ENCODE measurements around the gene HMG20A. TPM values are rescaled to one million over a fixed set of nuclear protein-coding genes. Genes with fewer than 3 reads are reported as not detected.
A peak's percentile ranks its signal among the peaks of the same experiment; 100 is the strongest.

Gene HMG20A
- total and polyA plus RNA-seq, 2 of the 13 experiments (the other 11 are each of a cell fraction or from before 2014, with no cell fraction given): 28.0 to 35.2 TPM

DNA sequence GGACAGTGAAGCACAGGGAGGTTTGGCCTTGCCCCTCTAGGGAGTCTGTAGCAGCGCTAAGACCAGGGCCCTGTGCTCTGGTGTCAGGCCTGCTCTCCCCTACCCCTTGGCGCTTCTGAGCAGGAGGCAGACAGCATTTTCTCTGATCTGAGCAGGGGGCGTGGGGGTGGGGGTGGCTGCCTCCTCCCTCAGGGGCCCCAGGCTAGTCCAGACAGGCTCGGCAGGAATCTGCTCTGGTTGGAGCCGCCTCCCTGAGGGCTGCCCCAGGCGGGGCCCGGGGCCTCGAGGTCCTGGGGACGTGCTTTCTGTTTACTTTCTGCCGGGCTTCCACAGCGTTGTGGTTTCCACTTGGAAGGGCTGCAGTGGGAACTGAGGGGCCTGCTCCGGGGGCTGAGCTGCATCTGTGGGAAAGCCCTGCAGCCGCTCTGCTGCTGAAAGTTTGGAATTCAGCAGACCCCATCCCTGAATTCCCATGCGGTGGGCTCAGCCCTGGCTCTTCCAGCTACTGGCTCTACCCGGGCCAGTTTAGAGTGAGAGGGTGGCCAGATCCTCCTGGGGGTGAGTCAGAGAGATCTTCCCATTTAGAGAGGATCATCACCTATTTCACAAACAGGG, 106.6 kb downstream of the HMG20A start (continued):
- TF ChIP-seq HNF4A (CRISPR knock-in tag; IDR thresholded peaks at IDR 0.05) (peak; percentile 24), TAF1 (CRISPR knock-in tag; IDR thresholded peaks at IDR 0.05) (peak; percentile 63), CBX5 (CRISPR knock-in tag; IDR thresholded peaks at IDR 0.05; ENCODE audit: borderline replicate concordance) (no peak), NCOR1 (IDR thresholded peaks at IDR 0.05; ENCODE audit: borderline replicate concordance, low read length) (no peak)
- TF ChIP-seq, protein P1, sequence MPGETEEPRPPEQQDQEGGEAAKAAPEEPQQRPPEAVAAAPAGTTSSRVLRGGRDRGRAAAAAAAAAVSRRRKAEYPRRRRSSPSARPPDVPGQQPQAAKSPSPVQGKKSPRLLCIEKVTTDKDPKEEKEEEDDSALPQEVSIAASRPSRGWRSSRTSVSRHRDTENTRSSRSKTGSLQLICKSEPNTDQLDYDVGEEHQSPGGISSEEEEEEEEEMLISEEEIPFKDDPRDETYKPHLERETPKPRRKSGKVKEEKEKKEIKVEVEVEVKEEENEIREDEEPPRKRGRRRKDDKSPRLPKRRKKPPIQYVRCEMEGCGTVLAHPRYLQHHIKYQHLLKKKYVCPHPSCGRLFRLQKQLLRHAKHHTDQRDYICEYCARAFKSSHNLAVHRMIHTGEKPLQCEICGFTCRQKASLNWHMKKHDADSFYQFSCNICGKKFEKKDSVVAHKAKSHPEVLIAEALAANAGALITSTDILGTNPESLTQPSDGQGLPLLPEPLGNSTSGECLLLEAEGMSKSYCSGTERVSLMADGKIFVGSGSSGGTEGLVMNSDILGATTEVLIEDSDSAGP (CRISPR knock-in tag; IDR thresholded peaks at IDR 0.05; ENCODE audit: borderline replicate concordance): no peak; the same call in 1 of the 2 replicates
- TF ChIP-seq, protein P2, sequence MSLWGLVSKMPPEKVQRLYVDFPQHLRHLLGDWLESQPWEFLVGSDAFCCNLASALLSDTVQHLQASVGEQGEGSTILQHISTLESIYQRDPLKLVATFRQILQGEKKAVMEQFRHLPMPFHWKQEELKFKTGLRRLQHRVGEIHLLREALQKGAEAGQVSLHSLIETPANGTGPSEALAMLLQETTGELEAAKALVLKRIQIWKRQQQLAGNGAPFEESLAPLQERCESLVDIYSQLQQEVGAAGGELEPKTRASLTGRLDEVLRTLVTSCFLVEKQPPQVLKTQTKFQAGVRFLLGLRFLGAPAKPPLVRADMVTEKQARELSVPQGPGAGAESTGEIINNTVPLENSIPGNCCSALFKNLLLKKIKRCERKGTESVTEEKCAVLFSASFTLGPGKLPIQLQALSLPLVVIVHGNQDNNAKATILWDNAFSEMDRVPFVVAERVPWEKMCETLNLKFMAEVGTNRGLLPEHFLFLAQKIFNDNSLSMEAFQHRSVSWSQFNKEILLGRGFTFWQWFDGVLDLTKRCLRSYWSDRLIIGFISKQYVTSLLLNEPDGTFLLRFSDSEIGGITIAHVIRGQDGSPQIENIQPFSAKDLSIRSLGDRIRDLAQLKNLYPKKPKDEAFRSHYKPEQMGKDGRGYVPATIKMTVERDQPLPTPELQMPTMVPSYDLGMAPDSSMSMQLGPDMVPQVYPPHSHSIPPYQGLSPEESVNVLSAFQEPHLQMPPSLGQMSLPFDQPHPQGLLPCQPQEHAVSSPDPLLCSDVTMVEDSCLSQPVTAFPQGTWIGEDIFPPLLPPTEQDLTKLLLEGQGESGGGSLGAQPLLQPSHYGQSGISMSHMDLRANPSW (CRISPR knock-in tag; IDR thresholded peaks at IDR 0.05; ENCODE audit: borderline replicate concordance): no peak

DNA sequence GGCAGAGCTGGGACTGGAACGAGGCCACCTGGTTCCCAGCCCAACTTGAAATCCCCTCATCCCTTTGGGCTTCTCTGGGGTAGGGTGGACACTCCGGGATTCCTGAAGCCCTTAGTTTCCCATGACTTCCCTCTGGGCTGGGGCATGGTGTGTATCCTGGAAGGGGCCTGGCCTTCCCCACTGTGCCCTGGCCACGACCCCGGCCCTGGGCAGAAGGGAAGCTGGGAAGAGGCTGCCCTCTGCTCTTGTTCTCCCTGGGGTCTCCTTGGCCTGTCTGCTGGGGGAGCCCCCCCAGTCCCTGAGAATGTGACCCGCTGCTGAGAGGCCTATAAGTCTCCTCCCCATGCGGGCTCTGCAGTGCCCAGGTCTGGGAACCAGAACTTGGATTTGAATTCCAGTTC, 107.1 kb downstream of the HMG20A start:
- Histone ChIP-seq H3K79me2 (ENCODE audit: insufficient read depth, low read length) (no peaks in the 10 kb centered on the region), H3K4me1 (ENCODE audit: insufficient read depth, low read length) (peaks cover 61% of the 10 kb centered on the region), H3K27me3 (ENCODE audit: control insufficient read depth in 1 of 2, insufficient read depth in 2 of 2, low read length in 2 of 2) (no peaks in the 10 kb centered on the region), H2AFZ (ENCODE audit: low read length) (no peak overlapping the region), H3K9ac (ENCODE audit: insufficient read depth, low read depth, low read length) (peak overlapping the region; percentile 44), H3K27ac (ENCODE audit: extremely low read length, insufficient read depth, low read length) (peak overlapping the region; percentile 46), H3K4me3 (replicated peaks in 1 of 3; ENCODE audit: insufficient read depth in 1 of 3, low read depth in 2 of 3, low read length in 3 of 3) (peak overlapping the region; percentile 35 to 57 (median 42); a peak in 5 of 6 replicates), H3K36me3 (replicated peaks in 1 of 2; ENCODE audit: control insufficient read depth in 1 of 2, insufficient read depth in 2 of 2, low read length in 2 of 2) (no peaks in the 10 kb centered on the region), H4K20me1 (ENCODE audit: insufficient read depth, low read length) (no peaks in the 10 kb centered on the region), H3K4me2 (ENCODE audit: low read depth, low read length) (peak overlapping the region; percentile 84), H3K9me3 (ENCODE audit: low read length) (no peaks in the 10 kb centered on the region)
- ChIA-PET POLR2A (interaction anchor here (1.0 to 3.8 kb wide), 3 partner anchors 9 to 20 kb away, joined by 4 to 19 read pairs (median 11); no protein-coding TSS in a partner anchor), CTCF (ENCODE audit: low intra/inter-chr PET ratio, low total read pairs) (no interaction called here)
- FAIRE-seq (no peak), DNase-seq (ENCODE audit: low spot score) (no peak), ATAC-seq (peak; percentile 24)
- in situ Hi-C loops (cut with HindIII; ENCODE audit: extremely low pct_ligation_motif_present, low pct_unique_long_range_greater_than_20kb): no loop called here
- BruUV-seq (replicated peaks): no TSS peak
- intact Hi-C loops (cut with micrococcal nuclease; ENCODE audit: unreplicated experiment): no loop called here
- WGBS (ENCODE audit: low lambda C conversion rate): 47% methylated on average over 3 of the region's 6 CpGs
- no peak for TF ChIP-seq ZFY (CRISPR knock-in tag; IDR thresholded peaks at IDR 0.05)
- no peak for TF ChIP-seq HNRNPUL1 (IDR thresholded peaks at IDR 0.05; ENCODE audit: low read depth, low read length)
- no peak for TF ChIP-seq RBM22 (optimal IDR thresholded peaks at IDR 0.05; ENCODE audit: low read length)
- no peak for TF ChIP-seq ZBTB1 (CRISPR knock-in tag; IDR thresholded peaks at IDR 0.05; ENCODE audit: borderline replicate concordance)
- no peak for TF ChIP-seq NKX3-1 (CRISPR knock-in tag; IDR thresholded peaks at IDR 0.05)
- TF ChIP-seq YEATS4 (CRISPR knock-in tag; IDR thresholded peaks at IDR 0.05; ENCODE audit: borderline replicate concordance): 0 out of 2 replicates have a peak, but pooled peaks have one; percentile 45
- TF ChIP-seq, protein P3, sequence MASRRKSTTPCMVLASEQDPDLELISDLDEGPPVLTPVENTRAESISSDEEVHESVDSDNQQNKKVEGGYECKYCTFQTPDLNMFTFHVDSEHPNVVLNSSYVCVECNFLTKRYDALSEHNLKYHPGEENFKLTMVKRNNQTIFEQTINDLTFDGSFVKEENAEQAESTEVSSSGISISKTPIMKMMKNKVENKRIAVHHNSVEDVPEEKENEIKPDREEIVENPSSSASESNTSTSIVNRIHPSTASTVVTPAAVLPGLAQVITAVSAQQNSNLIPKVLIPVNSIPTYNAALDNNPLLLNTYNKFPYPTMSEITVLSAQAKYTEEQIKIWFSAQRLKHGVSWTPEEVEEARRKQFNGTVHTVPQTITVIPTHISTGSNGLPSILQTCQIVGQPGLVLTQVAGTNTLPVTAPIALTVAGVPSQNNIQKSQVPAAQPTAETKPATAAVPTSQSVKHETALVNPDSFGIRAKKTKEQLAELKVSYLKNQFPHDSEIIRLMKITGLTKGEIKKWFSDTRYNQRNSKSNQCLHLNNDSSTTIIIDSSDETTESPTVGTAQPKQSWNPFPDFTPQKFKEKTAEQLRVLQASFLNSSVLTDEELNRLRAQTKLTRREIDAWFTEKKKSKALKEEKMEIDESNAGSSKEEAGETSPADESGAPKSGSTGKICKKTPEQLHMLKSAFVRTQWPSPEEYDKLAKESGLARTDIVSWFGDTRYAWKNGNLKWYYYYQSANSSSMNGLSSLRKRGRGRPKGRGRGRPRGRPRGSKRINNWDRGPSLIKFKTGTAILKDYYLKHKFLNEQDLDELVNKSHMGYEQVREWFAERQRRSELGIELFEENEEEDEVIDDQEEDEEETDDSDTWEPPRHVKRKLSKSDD (CRISPR knock-in tag; IDR thresholded peaks at IDR 0.05; ENCODE audit: low read depth): no peak
- TF ChIP-seq LCORL (IDR thresholded peaks at IDR 0.05): no peak
- TF ChIP-seq LCORL (CRISPR knock-in tag; IDR thresholded peaks at IDR 0.05): peak; percentile 33; the same call in 1 of the 2 replicates
- TF ChIP-seq ZNF12 (CRISPR knock-in tag; IDR thresholded peaks at IDR 0.05): no peak

Data from HepG2 (cell line).